NT2/D1 (cell line): Measurements from ENCODE around the gene EPHA6.

Experiments used
- SUZ12 ChIP-seq: IDR thresholded peaks from 2 replicates; pipeline ENCODE4 v1.6.1; 2011; ENCODE audit not compliant: insufficient read length, insufficient read depth; ENCODE audit errors: extremely low read depth
- YY1 ChIP-seq: IDR thresholded peaks from 2 replicates; pipeline ENCODE4 v1.6.1; 2011; ENCODE audit not compliant: insufficient read length, insufficient read depth
- ZNF274 ChIP-seq: IDR thresholded peaks from 2 replicates; pipeline ENCODE4 v1.6.1; 2011; ENCODE audit warnings: mild to moderate bottlenecking, low read depth, low read length

GRCh38 chr3:97656638-97657037, 842.2 kb downstream of the EPHA6 start:
- TF ChIP-seq ZNF274 (no peak), SUZ12 (no peak), YY1 (no peak)
